GM23248 (cell line): ENCODE results near the gene ROR1. TPM values are rescaled to one million over a fixed set of nuclear protein-coding genes. Genes with fewer than 3 reads are reported as not detected.

ENCODE experiments used
- DNase-seq: peaks from one replicate; pipeline ENCODE4 v3.0.0-alpha.2; 2015
- H2AFZ ChIP-seq: fragments of 200-600 bp; sonication (generic); 2 replicates; pipeline ENCODE4 v1.6.1; 2016; ENCODE audit warnings: antibody characterized with exemption
- H3F3A ChIP-seq: fragments of 200-600 bp; sonication (generic); 2 replicates; pipeline ENCODE4 v1.6.1; 2016; ENCODE audit warnings: mild to moderate bottlenecking, antibody characterized with exemption, mixed run types; ENCODE audit not compliant: insufficient read depth
- H3K27ac ChIP-seq: fragments of 200-600 bp; sonication (generic); 2 replicates; pipeline ENCODE4 v1.5.1; 2016; ENCODE audit warnings: mild to moderate bottlenecking
- H3K27me3 ChIP-seq: fragments of 200-600 bp; sonication (generic); replicated peaks from 2 replicates; pipeline ENCODE4 v1.6.1; 2016; ENCODE audit warnings: mild to moderate bottlenecking; ENCODE audit not compliant: insufficient read depth
- H3K36me3 ChIP-seq: fragments of 200-600 bp; sonication (generic); 2 replicates; pipeline ENCODE4 v1.6.1; 2016; ENCODE audit warnings: low read depth, mild to moderate bottlenecking
- H3K4me1 ChIP-seq: fragments of 200-600 bp; sonication (generic); 2 replicates; pipeline ENCODE4 v1.6.1; 2016; ENCODE audit warnings: mild to moderate bottlenecking; ENCODE audit not compliant: insufficient read depth
- H3K4me2 ChIP-seq: fragments of 200-600 bp; sonication (generic); one replicate; pipeline ENCODE4 v1.6.1; 2016; ENCODE audit warnings: mild to moderate bottlenecking; ENCODE audit not compliant: unreplicated experiment
- H3K4me3 ChIP-seq: fragments of 200-600 bp; sonication (generic); 2 replicates; pipeline ENCODE4 v1.5.1; 2016; ENCODE audit warnings: mild to moderate bottlenecking
- H3K79me2 ChIP-seq: fragments of 200-600 bp; sonication (generic); 2 replicates; pipeline ENCODE4 v1.6.1; 2016; ENCODE audit warnings: mild to moderate bottlenecking; ENCODE audit not compliant: insufficient read depth
- H3K9ac ChIP-seq: fragments of 200-600 bp; sonication (generic); 2 replicates; pipeline ENCODE4 v1.6.1; 2016; ENCODE audit warnings: mild to moderate bottlenecking
- H3K9me2 ChIP-seq: fragments of 200-600 bp; sonication (generic); 2 replicates; pipeline ENCODE4 v1.6.1; 2016; ENCODE audit warnings: mixed run types, mild to moderate bottlenecking, moderate library complexity; ENCODE audit not compliant: insufficient read depth
- H3K9me3 ChIP-seq: fragments of 200-600 bp; sonication (generic); one replicate; pipeline ENCODE4 v1.6.1; 2017; ENCODE audit warnings: low read depth
- H4K20me1 ChIP-seq: fragments of 200-600 bp; sonication (generic); 2 replicates; pipeline ENCODE4 v1.6.0; 2016; ENCODE audit not compliant: insufficient read depth
- EZH2 ChIP-seq: fragments of 200-600 bp; sonication (generic); IDR thresholded peaks from 2 replicates; pipeline ENCODE4 v1.6.1; 2018; ENCODE audit warnings: antibody characterized with exemption, mild to moderate bottlenecking; ENCODE audit not compliant: insufficient read depth, poor library complexity, severe bottlenecking
- EZH2phosphoT487 ChIP-seq: fragments of 200-600 bp; sonication (generic); IDR thresholded peaks from 2 replicates; pipeline ENCODE4 v1.6.1; 2018; ENCODE audit warnings: antibody characterized with exemption, moderate library complexity, mild to moderate bottlenecking, low read depth; ENCODE audit not compliant: insufficient read depth
- WGBS, 2 experiments: methylation state at CpG; one replicate each; pipeline ENCODE4 v1.1.6; 2015 to 2017; ENCODE audit warnings: low lambda C conversion rate in 2 of 2, low coverage in 1 of 2; ENCODE audit errors: missing lambda C conversion rate in 2 of 2; 5-methylcytosine and 5-hydroxymethylcytosine counted together
- in situ Hi-C: fragments of 300-500 bp; cut with MboI; formaldehyde crosslinking; loops from 2 replicates; pipeline ENCODE4 v1.15.0; 2020
- polyA plus RNA-seq: library from polyadenylated mRNA; unstranded; fragments of >200 nt; fragmentation: Nextera tagmentation; extraction: Ambion mirVana; gene quantifications from 2 replicates; pipeline ENCODE4 v1.2.1, GENCODE V29; 2016
- total RNA-seq: library from RNA; depleted of rRNA; stranded (reverse); fragments of >200 nt; shearing (Covaris generic); gene quantifications from 2 replicates; pipeline ENCODE4 v1.2.3, GENCODE V29; 2014

Gene ROR1
- total and polyA plus RNA-seq, 2 experiments from 2014 or later = 12.0 to 13.3 TPM

- in situ Hi-C loops = no loop called here
- no peaks in the 10 kb centered on the region for H4K20me1 ChIP-seq
- no peak overlapping the region for H2AFZ ChIP-seq
- peaks cover 59% of the 10 kb centered on the region for H3K4me1 ChIP-seq
- H3K9me2 ChIP-seq = no peaks in the 10 kb centered on the region
- H3K4me3 ChIP-seq = no peak overlapping the region
- H3K27ac ChIP-seq = peak overlapping the region; percentile 67
- no peaks in the 10 kb centered on the region for H3K27me3 ChIP-seq
- no peaks in the 10 kb centered on the region for H3K9me3 ChIP-seq
- TF ChIP-seq EZH2phosphoT487 (no peak), EZH2 (no peak)
- H3K79me2 ChIP-seq = no peaks in the 10 kb centered on the region
- peak overlapping the region; percentile 12; the same call in 1 of the 2 replicates for H3K9ac ChIP-seq
- peak; percentile 40 for DNase-seq
- H3F3A ChIP-seq = peaks cover 50% of the 10 kb centered on the region
- WGBS, 2 experiments = 95 to 100% methylated on average over 1 of the region's 1 CpG
- H3K36me3 ChIP-seq = no peaks in the 10 kb centered on the region
- H3K4me2 ChIP-seq = peak overlapping the region; percentile 16
Measured at GRCh38 chr1:64038965-64039364, 265.1 kb downstream of the ROR1 start.

- DNase-seq = peak; percentile 96
- no peaks in the 10 kb centered on the region for H3K27me3 ChIP-seq
- 0 to 1% methylated on average over 3 of the region's 3 CpGs for WGBS, 2 experiments
- H3F3A ChIP-seq = peaks cover 54% of the 10 kb centered on the region
- no peak overlapping the region for H2AFZ ChIP-seq
- peaks cover 64% of the 10 kb centered on the region for H3K4me1 ChIP-seq
- H3K9me3 ChIP-seq = no peaks in the 10 kb centered on the region
- H3K27ac ChIP-seq = peak overlapping the region; percentile 67
- no peaks in the 10 kb centered on the region for H4K20me1 ChIP-seq
- H3K36me3 ChIP-seq = no peaks in the 10 kb centered on the region
- no peaks in the 10 kb centered on the region for H3K9me2 ChIP-seq
- H3K79me2 ChIP-seq = no peaks in the 10 kb centered on the region
- no peak overlapping the region for H3K4me3 ChIP-seq
- 0 out of 2 replicates have a peak, but pooled peaks have one; percentile 70 for TF ChIP-seq EZH2phosphoT487
- no peak for TF ChIP-seq EZH2
- peak overlapping the region; percentile 33 for H3K4me2 ChIP-seq
- in situ Hi-C loops = no loop called here
- peak overlapping the region; percentile 12 for H3K9ac ChIP-seq
Measured at GRCh38 chr1:64039390-64039926, 265.6 kb downstream of the ROR1 start.

GRCh38 chr1:64041371-64042131, 267.7 kb downstream of the ROR1 start:
- Histone ChIP-seq H4K20me1 (no peaks in the 10 kb centered on the region), H3K9ac (no peak overlapping the region), H3K4me2 (no peak overlapping the region), H3K9me2 (no peaks in the 10 kb centered on the region), H2AFZ (no peak overlapping the region), H3K36me3 (no peaks in the 10 kb centered on the region), H3K79me2 (no peaks in the 10 kb centered on the region), H3K4me3 (no peak overlapping the region), H3K9me3 (no peaks in the 10 kb centered on the region), H3K27me3 (no peaks in the 10 kb centered on the region), H3F3A (peaks cover 58% of the 10 kb centered on the region), H3K4me1 (peaks cover 66% of the 10 kb centered on the region), H3K27ac (no peak overlapping the region)
- in situ Hi-C loops = no loop called here
- DNase-seq = no peak
- WGBS, 2 experiments = 87 to 88% methylated on average over 3 of the region's 3 CpGs
- TF ChIP-seq EZH2phosphoT487 (no peak), EZH2 (no peak)

- no peaks in the 10 kb centered on the region for H3K9me2 ChIP-seq
- H3K27ac ChIP-seq = peak overlapping the region; percentile 38
- TF ChIP-seq EZH2 (no peak), EZH2phosphoT487 (no peak)
- H3K36me3 ChIP-seq = no peaks in the 10 kb centered on the region
- H3K27me3 ChIP-seq = no peaks in the 10 kb centered on the region
- peaks cover 58% of the 10 kb centered on the region for H3F3A ChIP-seq
- no peaks in the 10 kb centered on the region for H3K79me2 ChIP-seq
- H3K4me3 ChIP-seq = peak overlapping the region; percentile 3; the same call in 1 of the 2 replicates
- DNase-seq = peak; percentile 91
- H3K9ac ChIP-seq = no peak overlapping the region
- peaks cover 66% of the 10 kb centered on the region for H3K4me1 ChIP-seq
- WGBS, 2 experiments = 20 to 27% methylated on average over 10 of the region's 10 CpGs
- H4K20me1 ChIP-seq = no peaks in the 10 kb centered on the region
- no peak overlapping the region for H2AFZ ChIP-seq
- H3K9me3 ChIP-seq = no peaks in the 10 kb centered on the region
- in situ Hi-C loops = no loop called here
- H3K4me2 ChIP-seq = peak overlapping the region; percentile 55
Measured at GRCh38 chr1:64042331-64043100, 268.7 kb downstream of the ROR1 start.
